Measurements from ENCODE around the gene UNC93B1.
A peak's percentile ranks its signal among the peaks of the same experiment; 100 is the strongest.

The UNC93B1 gene

DNA sequence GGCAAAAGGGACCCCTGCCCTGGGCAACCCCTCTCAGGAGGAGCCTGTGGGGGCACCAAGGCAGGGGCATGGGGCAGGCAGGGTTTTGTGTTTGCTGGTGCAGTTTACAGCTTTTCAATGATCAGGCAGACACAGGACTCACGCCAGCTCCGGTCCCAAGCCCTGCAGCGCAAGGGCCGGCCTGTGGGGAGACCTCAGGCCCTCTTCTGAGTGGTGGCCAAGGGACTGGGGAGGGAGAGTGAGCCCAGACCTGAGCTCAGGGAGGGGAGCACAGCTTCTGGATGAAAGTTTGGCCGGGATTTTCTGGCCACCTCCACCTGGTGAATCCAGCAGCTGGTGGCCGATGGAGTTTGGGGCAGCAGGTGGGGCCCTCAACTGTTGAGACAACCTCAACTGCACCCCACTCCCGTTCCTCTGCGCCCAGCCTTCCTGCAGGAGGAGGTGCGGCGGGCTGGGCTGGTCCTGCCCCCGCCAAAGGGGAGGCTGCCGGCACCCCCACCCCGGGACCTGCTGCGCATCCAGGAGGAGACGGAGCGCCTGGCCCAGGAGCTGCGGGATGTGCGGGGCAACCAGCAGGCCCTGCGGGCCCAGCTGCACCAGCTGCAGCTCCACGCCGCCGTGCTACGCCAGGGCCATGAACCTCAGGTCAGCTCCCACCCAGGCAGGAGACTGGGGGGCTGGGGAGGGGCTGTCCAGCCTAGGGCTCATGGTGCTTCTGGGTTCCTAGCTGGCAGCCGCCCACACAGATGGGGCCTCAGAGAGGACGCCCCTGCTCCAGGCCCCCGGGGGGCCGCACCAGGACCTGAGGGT, 38.5 kb upstream of the UNC93B1 start:
- DNase-seq (ENCODE audit: low read depth), result no peak
- TF ChIP-seq, protein P1, sequence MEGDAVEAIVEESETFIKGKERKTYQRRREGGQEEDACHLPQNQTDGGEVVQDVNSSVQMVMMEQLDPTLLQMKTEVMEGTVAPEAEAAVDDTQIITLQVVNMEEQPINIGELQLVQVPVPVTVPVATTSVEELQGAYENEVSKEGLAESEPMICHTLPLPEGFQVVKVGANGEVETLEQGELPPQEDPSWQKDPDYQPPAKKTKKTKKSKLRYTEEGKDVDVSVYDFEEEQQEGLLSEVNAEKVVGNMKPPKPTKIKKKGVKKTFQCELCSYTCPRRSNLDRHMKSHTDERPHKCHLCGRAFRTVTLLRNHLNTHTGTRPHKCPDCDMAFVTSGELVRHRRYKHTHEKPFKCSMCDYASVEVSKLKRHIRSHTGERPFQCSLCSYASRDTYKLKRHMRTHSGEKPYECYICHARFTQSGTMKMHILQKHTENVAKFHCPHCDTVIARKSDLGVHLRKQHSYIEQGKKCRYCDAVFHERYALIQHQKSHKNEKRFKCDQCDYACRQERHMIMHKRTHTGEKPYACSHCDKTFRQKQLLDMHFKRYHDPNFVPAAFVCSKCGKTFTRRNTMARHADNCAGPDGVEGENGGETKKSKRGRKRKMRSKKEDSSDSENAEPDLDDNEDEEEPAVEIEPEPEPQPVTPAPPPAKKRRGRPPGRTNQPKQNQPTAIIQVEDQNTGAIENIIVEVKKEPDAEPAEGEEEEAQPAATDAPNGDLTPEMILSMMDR (conservative IDR thresholded peaks at IDR 0.05; ENCODE audit: low read length), result no peak
- H3K4me3 ChIP-seq (ENCODE audit: low read length), result no peak overlapping the region

DNA sequence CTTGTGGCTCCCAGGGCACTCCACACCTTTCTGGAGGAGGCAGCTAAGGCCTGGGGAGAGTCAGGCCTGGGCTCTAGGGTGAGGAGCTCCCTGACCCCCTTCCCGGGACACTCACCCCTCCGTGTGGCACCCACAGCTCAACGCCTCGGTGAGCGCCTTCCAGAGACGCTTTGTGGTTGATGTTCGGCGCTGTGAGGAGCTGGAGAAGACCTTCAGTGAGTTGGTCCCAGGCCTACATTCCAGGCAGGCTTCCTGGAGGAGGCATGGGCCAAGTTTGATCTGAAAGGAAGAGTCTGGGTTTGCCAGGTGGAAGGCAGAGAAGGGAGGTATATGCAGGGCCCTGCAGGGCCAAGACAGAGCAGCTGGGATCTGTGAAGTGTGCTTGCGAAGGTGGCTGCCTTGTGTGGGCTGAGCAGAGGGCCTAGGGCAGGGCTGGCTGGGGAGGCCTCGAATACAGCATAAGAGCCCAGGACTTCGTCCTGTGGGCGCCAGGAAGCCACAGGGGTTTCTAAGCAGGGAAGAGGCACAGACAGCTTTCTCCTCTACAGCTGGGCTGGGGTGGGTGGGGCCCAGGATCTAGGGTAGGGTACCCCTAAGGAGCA, 37.8 kb upstream of the UNC93B1 start:
- TF ChIP-seq, protein P1 (conservative IDR thresholded peaks at IDR 0.05; ENCODE audit: low read length), result no peak
- H3K4me3 ChIP-seq (ENCODE audit: low read length), result no peak overlapping the region
- no peak for DNase-seq (ENCODE audit: low read depth)

DNA sequence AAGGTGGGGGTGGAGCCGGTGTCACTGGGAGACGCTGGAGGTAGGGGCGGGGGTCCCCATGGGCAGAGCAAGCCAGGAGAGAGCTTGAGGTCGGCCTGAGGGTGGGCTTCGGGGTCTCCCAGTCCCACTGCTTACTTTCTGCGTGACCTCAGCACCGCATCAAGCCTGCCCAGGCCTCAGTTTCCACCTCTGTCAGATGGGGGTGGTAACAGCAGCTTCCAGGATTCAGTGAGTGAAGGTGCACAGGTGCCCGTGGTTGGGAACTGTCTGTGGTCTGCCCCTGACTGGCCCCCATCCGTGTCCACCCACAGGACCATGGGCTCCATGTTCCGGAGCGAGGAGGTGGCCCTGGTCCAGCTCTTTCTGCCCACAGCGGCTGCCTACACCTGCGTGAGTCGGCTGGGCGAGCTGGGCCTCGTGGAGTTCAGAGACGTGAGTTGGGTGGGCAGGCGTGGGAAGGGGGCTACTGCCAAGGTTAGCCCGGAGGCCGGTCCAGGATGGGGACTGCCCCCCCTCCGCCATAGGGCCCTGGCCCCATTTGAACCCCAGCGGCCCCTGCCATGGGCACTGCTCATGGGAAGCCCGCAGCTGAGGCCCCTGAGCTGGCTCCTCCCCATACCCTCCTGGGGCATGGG, 37.2 kb upstream of the UNC93B1 start:
- DNase-seq (ENCODE audit: low read depth), result no peak
- H3K4me3 ChIP-seq (ENCODE audit: low read length), result peak overlapping the region; percentile 81

DNA sequence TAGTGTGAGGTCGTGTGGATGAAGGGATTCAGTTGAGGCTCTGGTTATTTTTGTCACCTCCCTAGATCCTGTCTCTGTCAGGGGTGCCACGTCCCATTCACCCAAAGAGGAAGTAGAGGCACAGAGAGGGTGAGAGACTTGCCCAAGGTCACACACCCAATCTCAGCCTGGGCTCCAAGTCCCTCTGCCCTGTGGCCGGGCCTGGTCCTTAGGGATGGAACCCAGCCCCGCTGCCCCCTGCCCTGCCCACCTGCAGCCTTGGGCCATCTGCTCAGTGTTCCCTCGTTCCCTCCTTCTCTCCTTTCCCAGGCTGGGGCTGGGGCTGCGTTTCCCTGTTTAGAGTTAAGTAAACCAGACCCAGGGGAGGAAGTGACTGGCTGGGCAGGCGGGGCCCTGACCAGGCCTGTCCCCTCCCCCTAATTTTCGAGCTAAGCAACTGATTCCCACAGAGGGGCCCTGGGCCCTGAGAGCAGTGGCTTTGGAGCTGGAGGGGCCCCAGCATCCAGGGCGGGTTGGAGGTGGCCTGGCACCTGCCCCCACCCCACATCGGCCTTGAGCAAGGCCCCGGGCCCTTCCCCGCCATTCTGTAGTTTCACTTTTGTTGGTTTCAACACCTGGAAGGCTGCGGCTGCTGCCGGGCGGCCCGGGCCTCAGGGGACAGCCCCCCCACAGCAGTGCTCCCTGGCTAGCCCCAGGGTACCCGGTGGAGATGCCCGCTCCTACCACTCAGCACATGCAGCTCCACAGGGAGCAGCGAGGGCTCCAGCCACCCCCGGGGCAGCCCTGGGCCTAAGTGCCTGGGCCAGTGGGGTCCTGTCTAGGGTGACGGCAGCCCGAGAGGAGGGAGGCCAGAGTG, 36.4 kb upstream of the UNC93B1 start:
- TF ChIP-seq, protein P1 (conservative IDR thresholded peaks at IDR 0.05; ENCODE audit: low read length), result no peak
- DNase-seq (ENCODE audit: low read depth), result peak; percentile 71
- peak overlapping the region; percentile 81 for H3K4me3 ChIP-seq (ENCODE audit: low read length)

More for the DNA sequence above, 37.2 kb upstream of the UNC93B1 start:
- TF ChIP-seq, protein P1 (conservative IDR thresholded peaks at IDR 0.05; ENCODE audit: low read length), result no peak

DNA sequence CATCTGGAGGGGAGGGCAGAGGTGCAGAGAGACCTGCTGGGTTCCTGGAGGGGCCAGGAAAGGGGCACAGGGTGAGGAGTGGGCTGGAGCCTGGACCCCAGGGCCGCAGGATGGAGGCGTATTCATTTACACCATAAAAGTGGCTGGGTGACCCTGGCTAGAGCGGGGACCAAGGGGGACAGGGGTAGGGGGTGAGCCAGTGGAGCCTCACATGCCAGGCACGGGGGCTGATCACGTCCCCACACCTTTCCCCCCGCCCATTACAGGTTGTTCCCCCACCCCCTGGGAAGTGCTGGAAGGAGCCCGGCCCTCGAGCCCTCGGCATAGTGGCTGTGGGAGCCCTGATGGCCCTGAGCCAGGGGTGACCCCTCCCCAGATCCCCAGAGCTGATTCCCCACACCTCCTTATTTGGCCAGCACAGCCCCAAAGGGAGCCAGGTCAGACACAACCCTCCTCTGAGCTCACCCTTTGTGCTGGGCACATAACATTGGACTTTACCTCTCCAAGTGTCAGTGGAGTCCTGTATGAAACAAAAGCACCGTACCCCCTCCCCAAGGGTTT, 35.7 kb upstream of the UNC93B1 start:
- TF ChIP-seq, protein P1 (conservative IDR thresholded peaks at IDR 0.05; ENCODE audit: low read length), result no peak
- no peak for DNase-seq (ENCODE audit: low read depth)
- peak overlapping the region; percentile 81 for H3K4me3 ChIP-seq (ENCODE audit: low read length)

DNA sequence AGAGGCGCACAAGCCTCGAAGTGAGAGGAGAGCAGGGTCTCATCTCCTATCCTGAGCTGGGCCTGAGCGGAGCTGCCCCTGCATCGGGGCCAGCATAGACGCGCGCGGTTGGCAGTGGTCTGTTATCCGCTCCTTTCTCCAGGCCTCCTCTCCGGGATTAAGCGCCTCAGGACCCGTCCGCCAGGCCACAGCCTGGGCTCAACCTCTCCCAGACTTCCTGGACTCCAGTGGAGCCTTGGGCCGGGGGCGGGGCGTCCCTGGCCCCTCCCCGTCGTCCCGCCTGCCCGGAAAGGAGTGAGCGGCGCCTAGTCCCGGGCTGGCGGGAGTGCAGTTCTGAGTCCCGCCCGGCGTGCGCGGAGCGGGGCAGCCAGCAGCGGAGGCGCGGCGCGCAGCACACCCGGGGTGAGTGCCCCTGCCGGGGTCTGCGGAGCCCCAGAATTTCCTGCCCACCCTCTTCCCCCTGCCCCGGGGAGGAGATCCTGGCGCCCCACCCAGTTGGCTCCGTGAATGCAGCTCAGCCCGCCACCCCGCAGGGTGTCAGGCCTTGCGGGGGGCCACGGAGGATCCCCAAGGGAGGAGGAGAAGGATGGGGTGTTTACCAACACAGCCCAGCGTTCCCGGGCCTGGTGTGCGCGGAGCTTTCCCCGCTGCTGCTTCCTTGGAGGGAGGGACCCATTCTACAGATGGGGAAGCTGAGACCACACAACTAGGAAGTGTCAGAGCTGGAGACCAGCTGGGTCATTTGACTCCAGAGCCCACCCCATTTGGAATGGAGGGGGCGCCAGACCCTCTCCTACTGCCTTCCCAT, 35.0 kb upstream of the UNC93B1 start, which contains the start of gene TCIRG1:
Gene TCIRG1, plus strand, starts transcription at position 308 of the 808 bp plus-strand sequence. CDS start 2,247 bp downstream, outside the sequence.
- TF ChIP-seq, protein P1 (conservative IDR thresholded peaks at IDR 0.05; ENCODE audit: low read length), result no peak
- DNase-seq (ENCODE audit: low read depth), result peak; percentile 80
- peak within 1 kb of the TSS; percentile 81 for H3K4me3 ChIP-seq (ENCODE audit: low read length)
